ENCODE measurements around the gene NHERF1. TPM values are rescaled to one million over a fixed set of nuclear protein-coding genes. Genes with fewer than 3 reads are reported as not detected.

NHERF1 gene
- total RNA-seq, 1 donor from 2014 or later: 36.3 TPM

DNA sequence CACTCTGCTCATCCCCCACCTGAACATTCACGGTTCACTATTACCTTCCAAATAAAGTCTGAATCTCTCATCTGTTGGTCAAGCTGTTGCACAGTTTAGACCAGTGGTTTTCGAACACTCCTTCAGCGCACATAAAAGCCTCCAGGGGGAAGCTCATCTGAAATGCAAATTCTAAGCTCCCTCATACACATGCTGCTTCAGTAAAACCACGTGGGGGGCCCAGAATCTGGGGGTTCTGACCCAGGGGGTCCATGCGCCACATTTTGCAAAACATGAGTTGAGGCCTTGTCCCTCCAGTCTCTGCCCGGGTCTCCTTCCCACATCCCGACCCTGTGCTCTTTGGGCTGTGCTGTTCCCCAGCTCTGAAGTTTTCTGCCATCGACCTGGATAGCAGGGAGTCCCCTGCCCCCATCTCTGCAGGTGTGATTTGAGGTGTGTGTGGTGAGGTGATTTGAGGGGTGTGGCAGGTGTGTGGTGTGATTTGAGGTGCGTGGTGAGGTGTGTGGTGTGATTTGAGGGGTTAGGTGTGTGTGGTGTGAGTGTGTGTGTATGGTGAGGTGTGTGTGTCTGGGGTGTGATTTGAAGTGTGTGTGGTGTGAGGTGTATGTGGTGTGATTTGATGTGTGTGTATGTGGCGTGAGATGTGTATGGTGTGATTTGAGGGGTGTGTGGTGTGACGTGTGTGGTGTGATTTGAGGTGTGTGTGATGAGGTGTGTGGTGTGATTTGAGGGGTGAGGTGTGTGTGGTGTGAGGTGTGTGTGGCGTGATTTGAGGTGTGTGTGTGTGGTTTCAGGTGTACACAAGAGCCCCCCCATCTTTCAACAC, 16.2 kb upstream of the NHERF1 start:
- Mint-ChIP-seq H3K4me3 (ENCODE audit: unreplicated experiment) (no peak overlapping the region), H3K4me1 (ENCODE audit: low read depth, unreplicated experiment) (no peaks in the 10 kb centered on the region), H3K36me3 (ENCODE audit: low read depth, unreplicated experiment) (no peaks in the 10 kb centered on the region), H3K27me3 (ENCODE audit: low read depth, unreplicated experiment) (peaks cover 20% of the 10 kb centered on the region), H3K9me3 (ENCODE audit: unreplicated experiment) (peaks cover 3% of the 10 kb centered on the region), H3K27ac (ENCODE audit: unreplicated experiment) (no peak overlapping the region)
- TF ChIP-seq EZH2 (IDR thresholded peaks at IDR 0.05; ENCODE audit: insufficient read depth, low read length): no peak
- TF ChIP-seq, protein P1, sequence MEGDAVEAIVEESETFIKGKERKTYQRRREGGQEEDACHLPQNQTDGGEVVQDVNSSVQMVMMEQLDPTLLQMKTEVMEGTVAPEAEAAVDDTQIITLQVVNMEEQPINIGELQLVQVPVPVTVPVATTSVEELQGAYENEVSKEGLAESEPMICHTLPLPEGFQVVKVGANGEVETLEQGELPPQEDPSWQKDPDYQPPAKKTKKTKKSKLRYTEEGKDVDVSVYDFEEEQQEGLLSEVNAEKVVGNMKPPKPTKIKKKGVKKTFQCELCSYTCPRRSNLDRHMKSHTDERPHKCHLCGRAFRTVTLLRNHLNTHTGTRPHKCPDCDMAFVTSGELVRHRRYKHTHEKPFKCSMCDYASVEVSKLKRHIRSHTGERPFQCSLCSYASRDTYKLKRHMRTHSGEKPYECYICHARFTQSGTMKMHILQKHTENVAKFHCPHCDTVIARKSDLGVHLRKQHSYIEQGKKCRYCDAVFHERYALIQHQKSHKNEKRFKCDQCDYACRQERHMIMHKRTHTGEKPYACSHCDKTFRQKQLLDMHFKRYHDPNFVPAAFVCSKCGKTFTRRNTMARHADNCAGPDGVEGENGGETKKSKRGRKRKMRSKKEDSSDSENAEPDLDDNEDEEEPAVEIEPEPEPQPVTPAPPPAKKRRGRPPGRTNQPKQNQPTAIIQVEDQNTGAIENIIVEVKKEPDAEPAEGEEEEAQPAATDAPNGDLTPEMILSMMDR (IDR thresholded peaks at IDR 0.05; ENCODE audit: insufficient read depth, low read depth, low read length): no peak
- H3K27ac ChIP-seq (ENCODE audit: low read depth, low read length): no peak overlapping the region
- no peaks in the 10 kb centered on the region for H3K79me2 ChIP-seq (ENCODE audit: insufficient read depth, low read length)
- no peaks in the 10 kb centered on the region for H4K20me1 ChIP-seq (ENCODE audit: insufficient read depth, low read length)
- peaks cover 11% of the 10 kb centered on the region for H3K9me3 ChIP-seq (ENCODE audit: insufficient read depth, low read depth, low read length)
- no peak overlapping the region for H3K9ac ChIP-seq (ENCODE audit: low read length)
- no peak overlapping the region for H3K4me2 ChIP-seq (ENCODE audit: low read length)
- DNase-seq (ENCODE audit: low read depth) (no peak), FAIRE-seq (no peak)
- H3K4me1 ChIP-seq (ENCODE audit: insufficient read depth, low read length): peaks cover 1% of the 10 kb centered on the region
- H2AFZ ChIP-seq (ENCODE audit: low read depth, low read length): no peak overlapping the region
- H3K36me3 ChIP-seq (ENCODE audit: insufficient read depth, low read length): no peaks in the 10 kb centered on the region
- peaks cover 24% of the 10 kb centered on the region for H3K27me3 ChIP-seq (ENCODE audit: insufficient read depth, low read length)
- H3K4me3 ChIP-seq (ENCODE audit: insufficient read depth, low read depth, low read length): no peak overlapping the region

DNA sequence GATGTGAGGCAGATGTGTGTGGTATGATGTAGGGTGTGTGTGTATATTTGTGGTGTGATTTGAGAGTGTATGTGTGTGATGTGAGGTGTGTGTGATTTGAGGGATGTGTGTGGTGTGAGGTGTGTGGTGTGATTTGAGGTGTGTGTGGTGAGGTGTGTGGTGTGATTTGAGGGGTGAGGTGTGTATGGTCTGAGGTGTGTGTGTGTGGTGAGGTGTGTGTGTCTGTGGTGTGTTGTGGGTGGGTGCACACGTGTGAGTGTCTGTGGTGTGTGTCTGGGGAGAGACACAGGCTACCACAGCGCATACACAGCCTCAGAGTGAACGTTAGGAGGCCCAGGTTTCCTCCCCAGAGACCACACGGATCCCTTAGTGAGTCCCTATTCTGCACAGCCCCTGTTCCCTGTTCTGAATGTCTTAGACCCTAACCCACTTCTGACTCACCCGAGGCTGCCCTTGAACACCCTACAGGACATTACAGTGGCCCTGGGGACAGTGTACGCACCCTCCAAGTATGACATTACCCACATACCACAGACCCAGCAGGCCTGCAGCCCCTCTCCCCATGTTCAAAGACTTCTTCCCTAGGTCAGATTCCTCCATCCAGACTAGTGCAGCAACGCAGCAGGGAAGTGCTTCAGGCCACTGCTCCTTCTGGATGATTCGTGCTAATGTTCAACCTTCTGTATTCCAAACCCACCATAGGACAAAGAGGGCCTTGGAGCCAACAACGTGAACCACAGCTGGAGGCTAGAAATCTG, 14.9 kb upstream of the NHERF1 start:
- FAIRE-seq (peak; percentile 39), DNase-seq (ENCODE audit: low read depth) (no peak)
- Histone ChIP-seq H3K4me3 (ENCODE audit: insufficient read depth, low read depth, low read length) (no peak overlapping the region), H3K9me3 (ENCODE audit: insufficient read depth, low read depth, low read length) (peaks cover 8% of the 10 kb centered on the region), H2AFZ (ENCODE audit: low read depth, low read length) (no peak overlapping the region), H3K4me1 (ENCODE audit: insufficient read depth, low read length) (peaks cover 9% of the 10 kb centered on the region), H3K4me2 (ENCODE audit: low read length) (no peak overlapping the region), H4K20me1 (ENCODE audit: insufficient read depth, low read length) (no peaks in the 10 kb centered on the region), H3K9ac (ENCODE audit: low read length) (no peak overlapping the region), H3K27ac (ENCODE audit: low read depth, low read length) (no peak overlapping the region), H3K79me2 (ENCODE audit: insufficient read depth, low read length) (no peaks in the 10 kb centered on the region), H3K27me3 (ENCODE audit: insufficient read depth, low read length) (peaks cover 37% of the 10 kb centered on the region), H3K36me3 (ENCODE audit: insufficient read depth, low read length) (no peaks in the 10 kb centered on the region)
- H3K27me3 Mint-ChIP-seq (ENCODE audit: low read depth, unreplicated experiment): peaks cover 29% of the 10 kb centered on the region
- TF ChIP-seq, protein P1 (IDR thresholded peaks at IDR 0.05; ENCODE audit: insufficient read depth, low read depth, low read length): no peak
- TF ChIP-seq EZH2 (IDR thresholded peaks at IDR 0.05; ENCODE audit: insufficient read depth, low read length): no peak
- H3K4me1 Mint-ChIP-seq (ENCODE audit: low read depth, unreplicated experiment): no peaks in the 10 kb centered on the region
- no peak overlapping the region for H3K27ac Mint-ChIP-seq (ENCODE audit: unreplicated experiment)
- peaks cover 3% of the 10 kb centered on the region for H3K9me3 Mint-ChIP-seq (ENCODE audit: unreplicated experiment)
- no peaks in the 10 kb centered on the region for H3K36me3 Mint-ChIP-seq (ENCODE audit: low read depth, unreplicated experiment)
- H3K4me3 Mint-ChIP-seq (ENCODE audit: unreplicated experiment): no peak overlapping the region

Data from astrocyte (in vitro differentiated cells and primary cell).